GM21526 (cell line): ENCODE results near the gene PDXP.
"Not testable (repeated sequence)": the region's sequence is repeated elsewhere in the genome, so short reads cannot be mapped to it uniquely, and the experiment has no call there.

Source experiments
- ATAC-seq: cut with Tn5 transposase; IDR thresholded peaks from one replicate; pipeline ENCODE4 v1.9.1; 2021; ENCODE audit warnings: moderate library complexity; ENCODE audit not compliant: unreplicated experiment, low FRiP score

The PDXP gene, protein sequence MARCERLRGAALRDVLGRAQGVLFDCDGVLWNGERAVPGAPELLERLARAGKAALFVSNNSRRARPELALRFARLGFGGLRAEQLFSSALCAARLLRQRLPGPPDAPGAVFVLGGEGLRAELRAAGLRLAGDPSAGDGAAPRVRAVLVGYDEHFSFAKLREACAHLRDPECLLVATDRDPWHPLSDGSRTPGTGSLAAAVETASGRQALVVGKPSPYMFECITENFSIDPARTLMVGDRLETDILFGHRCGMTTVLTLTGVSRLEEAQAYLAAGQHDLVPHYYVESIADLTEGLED

DNA sequence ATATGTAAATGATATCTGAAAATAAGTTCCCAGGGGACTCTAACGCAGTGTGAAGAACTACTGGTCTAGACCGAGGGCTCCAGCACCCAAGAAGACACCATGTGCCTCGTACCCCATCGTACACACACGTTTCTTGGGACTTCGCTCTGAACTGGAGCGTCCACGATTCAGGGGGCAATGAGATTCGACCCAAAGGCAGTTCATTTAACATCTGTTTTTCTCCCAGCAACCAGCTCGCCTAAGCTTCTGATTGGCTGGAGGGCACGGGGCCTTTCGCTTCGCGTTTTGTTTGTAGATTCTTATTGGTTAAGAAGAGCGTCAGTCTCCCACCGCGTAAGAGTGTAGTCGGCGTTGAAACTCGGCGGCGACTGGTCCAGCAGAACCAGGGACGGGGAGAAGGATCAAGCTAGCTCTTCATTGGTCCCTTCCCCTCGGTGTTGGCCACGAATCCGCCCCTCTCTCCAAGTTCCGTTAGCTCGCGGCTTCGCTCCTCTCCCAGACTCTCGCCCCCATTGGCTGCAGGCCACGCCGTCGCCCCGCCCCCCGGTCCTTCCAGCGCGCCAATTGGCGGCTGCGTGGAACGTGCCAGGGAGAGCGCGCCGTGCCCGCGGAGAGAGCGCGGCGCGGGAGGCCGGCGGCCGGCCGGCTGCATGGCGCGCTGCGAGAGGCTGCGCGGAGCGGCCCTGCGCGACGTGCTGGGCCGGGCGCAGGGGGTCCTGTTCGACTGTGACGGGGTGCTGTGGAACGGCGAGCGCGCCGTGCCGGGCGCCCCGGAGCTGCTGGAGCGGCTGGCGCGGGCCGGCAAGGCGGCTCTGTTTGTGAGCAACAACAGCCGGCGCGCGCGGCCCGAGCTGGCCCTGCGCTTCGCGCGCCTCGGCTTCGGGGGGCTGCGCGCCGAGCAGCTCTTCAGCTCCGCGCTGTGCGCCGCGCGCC, at the start of gene PDXP:
Gene PDXP, plus strand, starts transcription at position 591 of the 933 bp plus-strand sequence. Its CDS starts 60 bp downstream, at position 651.
- peak; percentile 74 for ATAC-seq

DNA sequence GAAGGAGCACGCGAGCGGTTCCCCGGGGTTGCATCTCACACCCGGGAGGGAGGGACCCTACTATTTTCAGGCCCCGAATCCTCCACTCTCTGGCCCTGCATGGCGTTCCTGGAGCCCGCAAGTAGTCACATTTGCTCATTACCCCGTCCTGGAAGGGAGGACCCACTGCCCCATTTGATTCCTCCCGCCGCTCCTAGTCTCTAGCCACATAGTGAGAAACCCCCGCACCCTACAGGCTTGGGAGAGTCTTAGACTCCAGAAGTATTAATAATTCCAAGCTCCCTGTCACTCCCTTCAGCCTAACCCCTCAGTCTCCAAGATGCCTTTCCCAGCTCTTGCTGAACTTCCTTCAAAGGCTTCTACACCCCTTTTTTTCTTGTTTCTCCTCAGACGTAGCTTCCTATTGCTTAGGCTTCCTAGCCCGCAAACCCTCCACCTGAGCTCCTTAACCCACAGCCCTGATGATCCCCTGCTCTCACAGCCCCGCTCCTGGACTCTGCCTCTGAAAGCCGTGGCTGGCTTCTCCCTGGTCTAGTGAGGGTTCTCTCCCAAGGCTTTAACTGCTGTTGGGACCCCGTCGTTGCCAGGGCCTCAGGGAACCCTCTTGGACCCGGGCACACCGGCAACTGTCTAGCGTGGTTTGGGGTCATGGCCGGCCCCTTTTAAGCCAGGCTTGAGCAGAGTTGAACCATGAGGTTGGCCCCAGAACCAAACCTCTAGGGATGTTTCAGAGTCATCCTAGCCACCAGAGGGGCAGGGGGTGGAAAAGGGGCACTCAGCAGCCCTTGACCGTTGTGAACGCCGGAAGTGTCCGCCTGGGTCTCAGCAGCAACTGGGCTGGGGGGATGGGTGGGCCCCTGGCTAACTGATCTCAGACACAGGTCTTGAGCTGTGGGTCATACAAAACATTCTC, 49.0 kb upstream of the PDXP start:
- peak; percentile 2 for ATAC-seq

DNA sequence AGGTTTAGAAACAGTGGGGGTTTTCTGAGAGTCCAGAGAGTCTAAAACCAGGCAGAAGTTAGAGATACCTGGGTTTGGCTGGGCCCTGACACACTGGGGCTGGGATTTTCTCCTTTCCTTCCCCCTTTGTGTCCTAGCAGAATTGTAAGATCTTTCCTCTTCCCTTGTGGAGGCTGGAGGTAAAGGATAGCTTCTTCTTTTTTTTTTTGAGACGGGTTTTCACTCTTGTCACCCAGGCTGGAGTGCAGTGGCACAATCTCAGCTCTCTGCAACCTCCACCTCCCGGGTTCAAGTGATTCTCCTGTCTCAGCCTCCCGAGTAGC, 48.4 kb upstream of the PDXP start:
- not testable (repeated sequence) for ATAC-seq

DNA sequence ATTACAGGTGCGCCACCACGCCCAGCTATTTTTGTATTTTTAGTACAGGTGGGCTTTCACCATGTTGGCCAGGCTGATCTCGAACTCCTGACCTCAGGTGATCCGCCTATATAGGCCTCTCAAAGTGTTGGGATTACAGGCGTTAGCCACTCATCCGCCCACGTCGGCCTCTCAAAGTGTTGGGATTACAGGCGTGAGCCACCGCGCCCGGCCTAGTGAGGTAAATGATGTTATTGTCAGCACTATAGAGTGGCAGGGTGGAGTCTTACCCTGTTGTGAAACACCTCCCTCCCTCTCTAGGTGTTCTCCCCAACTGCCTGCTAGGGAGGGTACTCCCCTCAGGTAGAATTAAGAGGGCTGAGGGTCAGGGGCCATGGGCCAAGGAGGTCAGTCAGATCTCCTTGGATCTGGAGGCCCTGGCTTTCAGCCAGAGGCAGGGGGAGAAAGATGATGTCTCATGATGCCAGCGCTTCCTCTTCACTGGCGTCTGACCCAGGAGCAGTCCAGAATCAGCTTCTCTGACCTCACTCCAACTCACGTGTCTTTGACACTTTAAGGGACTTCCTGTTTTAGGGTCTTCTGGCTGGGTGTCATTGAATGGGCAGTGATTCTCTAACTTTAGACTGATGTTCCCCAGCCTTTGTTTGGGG, 47.9 kb upstream of the PDXP start:
- no peak for ATAC-seq

DNA sequence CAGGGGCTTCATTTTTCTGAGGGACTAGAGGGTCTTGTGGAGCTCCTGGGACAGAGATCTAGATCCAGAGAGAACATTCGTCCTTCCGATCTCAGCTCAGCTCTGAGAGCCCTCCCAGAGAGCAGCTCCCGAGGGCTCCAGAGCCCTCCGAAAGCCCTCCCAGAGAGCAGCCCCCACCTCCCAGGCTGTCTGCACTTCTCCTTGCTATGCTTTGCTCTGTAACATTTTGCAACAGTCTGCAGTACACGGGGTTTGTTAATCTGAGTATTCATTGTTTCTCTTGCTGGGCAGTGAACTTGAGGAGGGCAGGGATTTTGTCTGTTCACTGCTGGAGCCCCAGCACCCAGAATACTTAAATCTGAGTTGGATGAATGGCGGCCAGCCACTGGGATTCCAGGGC, 47.3 kb upstream of the PDXP start:
- no peak for ATAC-seq

DNA sequence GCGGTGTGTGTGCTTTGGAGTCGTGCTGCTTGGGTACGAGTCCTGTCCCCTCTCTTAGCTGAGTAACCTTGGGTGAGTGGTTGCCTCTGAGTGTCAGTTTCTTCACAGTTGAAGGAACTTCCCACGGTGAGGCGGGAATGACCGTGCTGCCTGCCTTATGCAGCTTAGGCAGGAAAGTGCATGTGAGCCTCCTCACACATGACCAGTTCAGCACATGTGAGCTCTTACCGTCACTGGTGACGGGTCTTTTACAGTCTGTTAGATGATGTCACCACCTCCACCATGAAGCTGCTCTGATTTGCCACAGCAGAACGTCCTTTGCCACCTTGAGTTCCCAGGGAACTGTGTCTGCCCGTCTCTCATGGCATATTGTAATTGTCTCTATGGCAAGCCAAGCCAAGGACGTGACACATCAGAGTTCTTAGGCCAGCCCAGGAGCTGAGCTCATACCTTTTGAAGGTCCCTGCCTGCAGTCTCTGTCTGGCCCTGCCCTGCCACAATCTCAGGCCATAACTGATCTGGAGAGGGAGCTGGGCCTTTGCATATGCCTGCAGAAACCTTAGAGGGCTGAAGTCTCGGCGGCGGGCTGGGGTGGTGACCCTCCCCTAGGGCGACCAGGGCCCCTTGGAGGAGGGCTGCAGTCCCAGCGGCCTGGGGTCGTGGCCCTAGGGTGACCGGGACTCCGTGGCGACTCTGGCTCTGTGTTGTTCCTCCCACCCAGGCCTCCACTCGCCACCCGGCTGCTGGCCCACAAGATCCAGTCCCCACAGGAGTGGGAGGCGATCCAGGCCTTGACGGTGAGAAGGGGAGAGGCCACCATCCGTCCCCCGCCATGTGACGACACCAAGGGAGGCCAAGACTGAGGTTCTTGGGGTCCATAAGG, 42.1 kb upstream of the PDXP start:
- no peak for ATAC-seq

DNA sequence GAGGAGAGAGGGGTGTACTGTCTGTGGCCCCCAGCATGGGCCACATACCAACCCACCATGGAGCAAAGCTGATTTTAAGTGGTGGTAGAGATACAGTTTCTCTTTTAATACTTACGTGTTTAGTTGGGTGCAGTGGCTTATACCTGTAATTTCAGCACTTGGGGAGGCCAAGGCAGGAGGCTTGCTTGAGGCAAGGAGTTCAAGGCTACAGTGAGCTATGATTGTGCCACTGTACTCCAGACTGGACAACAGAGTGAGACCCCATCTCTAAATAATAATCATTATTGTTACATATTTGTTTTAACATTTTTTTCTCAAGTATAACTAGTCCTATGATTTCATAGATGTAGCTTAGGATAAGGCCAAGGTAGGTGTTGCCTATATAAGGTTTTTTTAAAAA, 41.1 kb upstream of the PDXP start:
- no peak for ATAC-seq

DNA sequence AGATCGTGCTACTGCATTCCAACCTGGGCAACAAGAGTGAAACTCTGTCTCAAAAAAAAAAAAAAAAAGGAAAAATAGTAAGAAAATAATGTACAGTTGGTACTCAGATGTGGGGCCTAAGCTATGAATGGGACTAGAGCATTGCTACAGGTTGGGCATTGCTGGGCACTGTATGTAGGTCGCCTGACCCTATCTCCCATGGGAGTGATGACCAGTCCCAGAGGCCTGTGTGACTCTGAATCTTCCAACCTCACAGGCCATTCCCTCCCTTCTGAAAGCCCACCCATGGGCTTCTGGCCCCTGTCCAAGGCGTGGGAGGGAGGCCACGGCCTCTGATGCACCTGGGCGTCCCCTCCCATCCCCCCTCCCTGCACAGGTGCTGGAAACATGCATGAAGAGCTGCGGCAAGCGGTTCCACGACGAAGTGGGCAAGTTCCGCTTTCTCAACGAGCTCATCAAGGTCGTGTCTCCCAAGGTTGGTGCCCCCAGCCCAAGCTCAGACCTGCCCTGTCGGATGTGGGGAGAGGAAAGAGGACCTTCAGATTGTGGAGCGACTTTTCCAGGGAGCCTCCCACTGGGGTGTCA, 40.4 kb upstream of the PDXP start:
- ATAC-seq, result no peak

DNA sequence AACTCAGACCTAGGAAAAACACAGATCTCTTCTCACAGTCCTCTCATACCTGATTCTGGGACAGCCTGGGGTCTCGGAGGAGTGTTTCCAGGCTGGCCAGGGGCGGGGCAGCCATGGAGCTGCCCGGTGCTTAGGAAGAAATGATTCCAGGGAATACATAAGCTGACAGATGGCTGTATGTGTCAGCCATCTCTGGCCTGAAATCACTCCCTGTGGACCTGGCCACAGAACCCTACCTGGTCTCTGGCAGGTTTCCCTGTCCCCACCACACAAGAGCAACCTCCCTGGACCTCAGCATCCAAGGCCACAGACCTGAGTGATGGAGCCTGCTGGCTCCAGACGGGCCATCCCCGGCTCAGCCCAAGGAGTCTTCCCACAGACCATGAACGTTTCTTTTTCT, 39.8 kb upstream of the PDXP start:
- no peak for ATAC-seq

DNA sequence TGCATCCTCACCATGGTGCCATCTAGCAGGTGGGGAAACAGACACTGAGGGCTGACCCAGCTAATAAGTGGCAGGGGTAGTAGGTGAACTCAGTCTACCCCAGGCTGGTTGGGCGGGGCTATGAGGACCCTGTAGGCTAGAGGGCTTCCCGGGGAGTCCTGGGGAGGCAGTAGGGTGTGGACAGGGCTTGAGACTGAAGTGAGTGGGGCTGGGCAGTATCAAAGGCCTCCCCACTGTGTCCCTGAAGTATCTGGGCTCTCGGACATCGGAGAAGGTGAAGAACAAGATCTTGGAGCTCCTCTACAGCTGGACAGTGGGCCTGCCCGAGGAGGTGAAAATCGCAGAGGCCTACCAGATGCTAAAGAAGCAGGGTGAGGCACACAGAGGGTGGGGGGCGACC, 38.5 kb upstream of the PDXP start:
- no peak for ATAC-seq

DNA sequence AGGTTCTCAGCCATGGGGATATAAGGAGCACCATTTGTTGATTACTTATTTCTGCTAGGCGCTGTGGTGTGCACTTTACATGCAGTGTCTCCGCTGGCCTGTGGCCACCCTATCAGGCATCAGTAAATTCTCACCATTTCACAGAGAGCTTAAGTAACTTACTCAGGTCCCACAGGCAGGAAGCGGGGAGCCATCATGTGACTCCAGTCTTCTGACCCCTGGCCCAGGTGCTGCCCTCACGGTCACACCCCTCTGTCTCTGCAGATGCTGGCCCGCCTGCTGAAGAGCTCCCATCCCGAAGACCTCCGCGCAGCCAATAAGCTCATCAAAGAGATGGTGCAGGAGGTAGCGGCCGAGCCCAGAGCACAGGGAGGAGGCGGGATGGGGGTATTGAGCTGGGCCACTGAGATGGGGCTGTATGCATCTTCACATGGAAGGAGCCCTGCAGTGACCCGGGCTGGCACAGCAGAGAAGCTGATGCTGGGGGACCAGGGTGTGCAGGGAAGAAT, 37.1 kb upstream of the PDXP start:
- ATAC-seq, result no peak

DNA sequence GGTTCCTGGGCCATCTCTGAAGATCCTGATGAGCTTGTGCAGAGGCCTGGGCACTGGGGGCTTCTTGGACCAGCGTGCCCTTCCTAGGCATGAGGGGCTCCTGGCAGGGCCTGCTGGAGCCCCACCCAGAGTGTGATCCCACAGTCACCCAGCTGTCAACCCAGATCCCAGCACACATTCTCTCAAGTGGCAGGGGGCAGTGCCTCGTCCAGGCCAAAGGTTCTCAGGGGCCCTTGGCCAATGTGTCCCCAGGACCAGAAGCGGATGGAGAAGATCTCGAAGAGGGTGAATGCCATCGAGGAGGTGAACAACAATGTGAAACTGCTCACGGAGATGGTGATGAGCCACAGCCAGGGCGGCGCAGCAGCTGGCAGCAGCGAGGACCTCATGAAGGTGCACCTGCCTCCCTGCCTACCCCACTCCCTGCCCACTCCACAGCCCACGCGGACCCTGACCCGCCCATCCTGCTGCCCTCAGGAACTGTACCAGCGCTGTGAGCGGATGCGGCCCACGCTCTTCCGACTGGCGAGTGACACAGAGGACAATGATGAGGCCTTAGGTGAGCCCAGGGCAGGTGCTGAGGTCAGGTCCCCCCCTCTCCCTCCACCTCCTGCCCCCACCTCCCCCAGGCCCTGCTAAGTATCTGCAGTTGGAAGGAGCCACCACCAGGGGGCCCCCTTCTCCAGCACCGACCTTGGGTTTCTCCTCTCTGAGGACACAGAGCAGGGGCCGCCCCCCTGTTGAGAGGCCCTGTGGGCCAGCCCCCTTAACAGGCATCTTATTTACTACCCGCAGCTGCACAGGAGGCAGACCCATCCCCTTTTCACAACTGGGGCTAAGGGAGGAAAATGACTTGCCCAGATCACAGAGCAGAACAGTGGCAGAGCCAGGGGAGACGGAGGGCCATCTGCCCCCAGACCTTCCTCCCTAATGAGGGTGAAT, 35.2 kb upstream of the PDXP start:
- ATAC-seq, result no peak

DNA sequence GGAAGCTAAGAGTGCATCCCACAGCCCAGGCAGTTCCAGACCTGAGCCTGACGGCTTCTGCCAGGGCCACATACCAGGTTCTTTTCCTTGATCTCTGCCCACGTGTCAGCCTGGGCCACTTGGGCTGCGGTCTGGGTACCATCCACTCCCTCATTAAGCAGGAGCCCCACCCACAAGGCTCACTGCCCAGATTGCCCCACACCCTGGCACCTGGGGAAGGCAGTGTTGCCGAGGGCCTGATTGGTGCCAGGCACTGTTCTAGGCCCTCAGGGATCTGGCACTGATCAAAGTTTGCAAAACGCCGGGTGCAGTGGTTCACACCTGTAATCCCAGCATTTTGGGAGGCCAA, 34.5 kb upstream of the PDXP start:
- ATAC-seq, result no peak

DNA sequence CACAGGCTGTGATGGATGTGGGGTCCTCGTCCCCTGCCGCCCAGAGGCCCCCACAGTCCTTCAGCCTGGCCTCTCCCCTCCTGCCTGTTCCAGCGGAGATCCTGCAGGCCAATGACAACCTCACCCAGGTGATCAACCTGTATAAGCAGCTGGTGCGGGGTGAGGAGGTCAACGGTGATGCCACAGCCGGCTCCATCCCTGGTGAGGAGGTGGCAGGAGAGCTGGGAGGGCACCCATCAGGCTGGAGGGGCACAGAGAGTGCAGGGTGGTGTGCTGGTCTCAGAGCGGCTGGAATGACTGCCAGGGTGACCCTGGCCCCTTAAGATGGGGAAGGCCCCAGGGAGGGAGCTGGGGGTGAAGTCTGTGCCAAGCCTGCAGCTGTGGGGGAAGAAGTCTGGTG, 33.6 kb upstream of the PDXP start:
- ATAC-seq, result no peak

DNA sequence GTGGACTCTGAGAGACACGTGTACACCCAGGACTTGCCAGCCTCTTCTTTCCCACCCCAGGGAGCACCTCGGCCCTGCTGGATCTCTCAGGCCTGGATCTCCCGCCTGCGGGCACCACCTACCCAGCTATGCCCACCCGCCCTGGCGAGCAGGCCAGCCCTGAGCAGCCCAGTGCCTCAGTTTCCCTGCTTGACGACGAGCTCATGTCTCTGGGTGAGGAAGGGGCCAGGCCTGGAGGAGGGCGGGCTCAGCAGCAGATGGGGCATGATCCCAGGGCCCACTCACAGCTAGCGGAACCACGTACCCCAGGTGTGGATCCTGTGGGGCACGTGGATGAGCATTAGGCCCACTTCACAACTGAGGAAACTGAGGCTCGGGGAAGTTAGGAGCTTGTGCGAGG, 32.8 kb upstream of the PDXP start:
- no peak for ATAC-seq

DNA sequence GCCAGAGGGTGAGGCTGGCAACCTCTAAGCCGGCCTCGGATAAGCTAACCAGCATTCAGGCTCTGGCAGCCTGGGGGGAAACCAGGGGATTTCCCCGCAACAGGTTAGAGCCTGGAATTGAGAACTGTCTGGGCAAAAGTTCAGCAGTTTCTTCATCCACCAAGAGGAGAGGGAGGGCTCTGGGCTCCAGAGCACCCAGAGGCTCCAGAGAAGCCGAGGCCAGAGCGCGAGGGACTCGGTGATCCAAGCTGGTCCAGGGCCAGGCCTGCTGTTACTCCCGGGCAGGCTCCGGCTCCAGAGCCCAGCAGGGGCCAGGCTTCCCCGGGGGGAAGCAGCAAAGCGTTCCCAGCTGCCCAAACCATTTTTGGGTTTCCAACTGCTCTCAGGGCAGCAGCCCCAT, 32.4 kb upstream of the PDXP start:
- no peak for ATAC-seq

DNA sequence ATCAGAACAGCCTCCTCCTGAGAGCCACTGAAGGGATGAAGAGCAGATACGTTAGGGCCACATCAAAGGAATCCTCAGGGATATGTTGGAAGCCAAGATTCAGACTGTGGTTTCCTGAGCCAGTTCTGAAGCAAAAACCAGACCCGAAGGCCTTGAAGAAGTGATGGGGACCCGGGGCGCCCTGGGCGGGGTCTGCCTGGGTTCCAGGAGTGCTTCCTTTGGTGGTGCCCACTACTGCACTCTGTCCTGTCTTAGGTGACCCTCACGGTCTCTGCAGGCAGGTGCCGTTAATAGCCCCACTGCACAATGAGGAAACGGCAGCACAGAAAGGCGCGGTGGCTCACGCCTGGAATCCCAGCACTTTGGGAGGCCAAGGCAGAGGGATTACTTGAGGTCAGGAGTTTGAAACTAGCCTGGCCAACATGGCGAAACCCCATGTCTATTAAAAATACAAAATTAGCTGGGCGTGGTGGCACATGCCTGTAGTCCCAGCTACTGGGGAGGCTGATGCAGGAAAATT, 31.9 kb upstream of the PDXP start:
- no peak for ATAC-seq

DNA sequence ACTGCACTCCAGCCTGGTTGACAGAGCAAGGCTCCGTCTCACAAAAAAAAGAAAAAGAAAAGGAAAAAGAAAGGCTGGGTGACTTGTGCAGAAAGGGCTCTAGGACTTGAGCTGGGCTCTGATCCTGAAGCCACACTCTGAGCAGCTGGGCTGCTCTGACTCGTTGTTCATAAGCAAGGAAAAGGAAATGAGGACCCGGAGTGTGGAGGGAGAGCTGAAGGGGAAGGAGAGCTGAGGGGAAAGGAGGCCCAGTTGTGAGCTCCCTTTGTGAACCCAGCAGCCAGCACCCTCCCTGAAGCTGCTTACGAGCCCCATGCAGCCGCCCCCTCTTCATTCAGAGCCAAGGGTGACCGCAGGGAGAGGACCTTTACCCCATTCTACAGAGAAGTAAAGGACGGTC, 31.4 kb upstream of the PDXP start:
- ATAC-seq, result no peak
